Psoas muscle (tissue), 8 donors: ENCODE measurements around the gene TNIP2. TPM values are rescaled to one million over a fixed set of nuclear protein-coding genes. Genes with fewer than 3 reads are reported as not detected.

ENCODE experiments used
- ATAC-seq, 4 donors: fragments of 200-7000 bp; cut with Tn5 transposase; one replicate each; pipeline ENCODE4 v1.9.1; 2020; ENCODE audit warnings: moderate library complexity in 3 of 4, mild to moderate bottlenecking in 2 of 4
- DNase-seq, 2 donors: peaks; one replicate each; pipeline ENCODE4 v3.0.0-alpha.2; 2020
- H3K27ac ChIP-seq: fragments of 200-600 bp; one replicate; pipeline ENCODE4 v1.8.0; 2022
- H3K27me3 ChIP-seq, 3 donors: fragments of 200-600 bp in 1 of 3; one replicate each; pipeline versions ENCODE4 v1.6.1 to v1.8.0; 2013 to 2022; ENCODE audit warnings: low read length in 2 of 3, mild to moderate bottlenecking in 2 of 3, moderate library complexity in 1 of 3; ENCODE audit not compliant: insufficient read depth in 3 of 3
- H3K36me3 ChIP-seq, 2 donors: fragments of 200-600 bp in 1 of 2; one replicate each; pipeline versions ENCODE4 v1.6.1 to v1.8.0; 2013 to 2022; ENCODE audit warnings: low read depth in 1 of 2, mild to moderate bottlenecking in 1 of 2, moderate library complexity in 1 of 2; ENCODE audit not compliant: insufficient read depth in 1 of 2
- H3K4me1 ChIP-seq: fragments of 200-600 bp; one replicate; pipeline ENCODE4 v1.8.0; 2022
- H3K4me3 ChIP-seq: fragments of 200-600 bp; one replicate; pipeline ENCODE4 v1.8.0; 2022; ENCODE audit warnings: mild to moderate bottlenecking
- H3K9me3 ChIP-seq: fragments of 200-600 bp; one replicate; pipeline ENCODE4 v1.8.0; 2022
- CTCF ChIP-seq: fragments of 200-600 bp; IDR thresholded peaks from one replicate; pipeline ENCODE4 v1.8.0; 2022; ENCODE audit warnings: antibody characterized with exemption
- WGBS, 3 donors: extraction: QIAGEN DNeasy Blood & Tissue Kit; methylation state at CpG; one replicate each; pipeline versions ENCODE4 v1.1.6 to v1.1.7; 2013; 5-methylcytosine and 5-hydroxymethylcytosine counted together
- intact Hi-C, 2 donors: fragments of 100-400 bp; cut with DNase I; formaldehyde crosslinking; loops; one replicate each; pipeline versions ENCODE4 v1.11.0 to v1.14.2; 2022
- polyA plus RNA-seq, 3 donors: library from polyadenylated mRNA; stranded (reverse); fragments of 200-250 nt; gene quantifications; one replicate each; pipeline ENCODE4 v1.2.3, GENCODE V29; 2013
- total RNA-seq, 4 donors: library from RNA; stranded (reverse); fragmentation: NEBNext Ultra II Directional in 2 of 4; extraction: Animal tissue kit (Norgen Biotek cat#: 25700) in 2 of 4; gene quantifications; one replicate each; pipeline versions ENCODE4 v1.2.1 to v1.2.4, GENCODE V29; 2021 to 2023
- donor health status: healthy with polysubstance abuse.
- donor health status: DM: no; HTN: no; CAD: no; lungs with moderate emphysema.
- donor health status: Bipolar disorder and iron deficiency.
- donor health status: healthy.
- donor health status: DM: yes; HTN: yes; CAD: no.
- donor health status: DM: no; HTN: no; CAD: no.
- donor health status: DM: no; HTN: no; CAD: no.
- donor health status: DM: yes; HTN: yes; CAD: no.

TNIP2 gene
- total and polyA plus RNA-seq, 7 donors = 16.3 to 66.2 (median 44.6) TPM

- TF ChIP-seq CTCF = no peak
- H3K4me3 ChIP-seq = no peak overlapping the region
- no peak overlapping the region for H3K27ac ChIP-seq
- ATAC-seq = no peak
- H3K4me1 ChIP-seq = peaks cover 28% of the 10 kb centered on the region
- DNase-seq = peak in 1 of 2 donors; percentile 53
- no peaks in the 10 kb centered on the region for H3K36me3 ChIP-seq
- WGBS, 3 donors = 82 to 86% (median 84%) methylated on average over 20 to 24 of the region's 24 CpGs
- no peaks in the 10 kb centered on the region for H3K9me3 ChIP-seq
- intact Hi-C loops = no loop called here
- H3K27me3 ChIP-seq = no peaks in the 10 kb centered on the region
These were observed 33.9 kb upstream of the TNIP2 start for GRCh38 chr4:2789793-2790582.

DNA sequence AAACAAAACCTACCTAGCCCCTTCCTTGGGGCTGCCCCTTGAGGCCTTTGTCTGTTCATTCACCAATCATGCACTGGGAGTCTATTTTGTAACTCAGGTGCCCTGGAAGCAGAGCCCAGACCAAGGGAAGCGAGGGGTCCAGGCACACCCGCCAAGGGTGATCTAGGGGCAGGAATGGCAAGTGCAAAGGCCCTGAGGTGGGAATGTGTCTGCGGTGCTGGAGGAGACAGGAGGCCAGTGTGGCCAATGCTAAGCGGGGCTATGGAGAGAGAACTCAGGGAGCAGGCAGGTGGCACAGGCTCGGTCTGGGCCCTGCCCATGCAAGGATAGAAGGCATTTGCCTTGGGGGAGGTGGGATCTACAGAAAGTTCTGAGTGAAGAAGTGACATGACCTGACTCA, 33.2 kb upstream of the TNIP2 start:
- Histone ChIP-seq H3K27me3 (no peaks in the 10 kb centered on the region), H3K9me3 (no peaks in the 10 kb centered on the region), H3K27ac (no peak overlapping the region), H3K4me3 (no peak overlapping the region), H3K4me1 (peaks cover 28% of the 10 kb centered on the region), H3K36me3 (no peaks in the 10 kb centered on the region)
- 96 to 99% (median 99%) methylated on average over 5 of the region's 5 CpGs for WGBS, 3 donors
- intact Hi-C loops = no loop called here
- ATAC-seq (no peak), DNase-seq (no peak)
- no peak for TF ChIP-seq CTCF

- WGBS, 3 donors = 62 to 69% (median 68%) methylated on average over 4 of the region's 4 CpGs
- Histone ChIP-seq H3K27ac (no peak overlapping the region), H3K27me3 (no peaks in the 10 kb centered on the region), H3K4me3 (no peak overlapping the region), H3K4me1 (peaks cover 21% of the 10 kb centered on the region), H3K9me3 (no peaks in the 10 kb centered on the region), H3K36me3 (no peaks in the 10 kb centered on the region)
- peak; percentile 25 to 53 (median 50) for ATAC-seq
- DNase-seq = peak in 1 of 2 donors; percentile 77
- TF ChIP-seq CTCF = no peak
- intact Hi-C loops = no loop called here
These were observed 32.5 kb upstream of the TNIP2 start for GRCh38 chr4:2788532-2789103.

DNA sequence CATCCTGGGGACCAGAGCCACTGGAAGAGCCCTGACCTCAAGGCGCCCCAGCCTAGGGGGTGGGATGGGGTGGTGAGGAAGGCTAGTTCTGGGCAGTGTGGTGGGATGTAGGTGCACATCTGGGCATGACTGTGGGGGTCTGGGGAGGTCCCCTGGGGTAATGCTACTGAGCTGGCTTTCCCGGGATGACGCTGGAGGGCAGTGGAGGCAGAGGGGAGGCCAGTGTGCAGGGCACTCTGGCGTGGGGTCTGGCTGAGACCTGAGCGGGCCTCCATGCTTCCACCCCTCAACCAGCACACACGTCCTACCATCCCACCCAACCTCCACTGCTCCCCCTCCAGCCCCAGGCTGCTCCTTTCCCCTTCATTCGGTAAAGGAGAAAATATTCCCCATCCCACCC, 32.0 kb upstream of the TNIP2 start:
- H3K27ac ChIP-seq = no peak overlapping the region
- H3K4me1 ChIP-seq = peaks cover 19% of the 10 kb centered on the region
- no peak overlapping the region for H3K4me3 ChIP-seq
- no peak for TF ChIP-seq CTCF
- 75 to 84% (median 81%) methylated on average over 6 to 7 of the region's 7 CpGs for WGBS, 3 donors
- H3K27me3 ChIP-seq = no peaks in the 10 kb centered on the region
- no peaks in the 10 kb centered on the region for H3K36me3 ChIP-seq
- ATAC-seq = no peak
- intact Hi-C loops = no loop called here
- no peaks in the 10 kb centered on the region for H3K9me3 ChIP-seq
- DNase-seq = no peak
